Astrocyte of the spinal cord (primary cell): ENCODE results near the gene EPB41L4B.
A peak's percentile ranks its signal among the peaks of the same experiment; 100 is the strongest.

Experiments
- DNase-seq: peaks from one replicate; pipeline ENCODE4 v3.0.0; 2011; ENCODE audit warnings: low read depth, low spot score
- H3K4me3 ChIP-seq: 2 replicates; pipeline ENCODE4 v1.5.1; 2011; ENCODE audit warnings: low read depth, mild to moderate bottlenecking, low read length, moderate library complexity
- CTCF ChIP-seq: IDR thresholded peaks from 2 replicates; pipeline ENCODE4 v1.5.1; 2012; ENCODE audit warnings: low read depth, mild to moderate bottlenecking, low read length, inconsistent platforms
- in situ Hi-C: cut with HindIII; loops from 2 replicates; pipeline ENCODE4 v1.10.0; 2017; ENCODE audit warnings: low sequenced_read_pairs

Gene EPB41L4B

GRCh38 chr9:109311731-109312130 lies 9.1 kb downstream of the EPB41L4B start:
- TF ChIP-seq CTCF: no peak
- no peak overlapping the region for H3K4me3 ChIP-seq
- in situ Hi-C loops: no loop called here
- DNase-seq: no peak

GRCh38 chr9:109311286-109311685 lies 9.6 kb downstream of the EPB41L4B start:
- TF ChIP-seq CTCF: no peak
- in situ Hi-C loops: no loop called here
- peak; percentile 36 for DNase-seq
- H3K4me3 ChIP-seq: no peak overlapping the region

GRCh38 chr9:109310486-109310901 lies 10.4 kb downstream of the EPB41L4B start:
- TF ChIP-seq CTCF: no peak
- in situ Hi-C loops: no loop called here
- no peak overlapping the region for H3K4me3 ChIP-seq
- peak; percentile 44 for DNase-seq

GRCh38 chr9:109309282-109309681 lies 11.6 kb downstream of the EPB41L4B start:
- H3K4me3 ChIP-seq: no peak overlapping the region
- no peak for DNase-seq
- in situ Hi-C loops: no loop called here
- no peak for TF ChIP-seq CTCF

- no peak for TF ChIP-seq CTCF
- DNase-seq: no peak
- in situ Hi-C loops: no loop called here
- no peak overlapping the region for H3K4me3 ChIP-seq
Measured at GRCh38 chr9:109307380-109308240, 13.2 kb downstream of the EPB41L4B start.

- in situ Hi-C loops: no loop called here
- no peak for DNase-seq
- no peak for TF ChIP-seq CTCF
- H3K4me3 ChIP-seq: no peak overlapping the region
Measured at GRCh38 chr9:109305801-109306200, 15.1 kb downstream of the EPB41L4B start.
